Upper lobe of left lung (tissue), 4 donors: ENCODE measurements around the gene CLNK.

Experiments used
- EP300 ChIP-seq, 4 donors: sonication (generic); formaldehyde crosslinking; IDR thresholded peaks; one replicate each; pipeline ENCODE4 v1.5.1; 2017; ENCODE audit warnings: antibody characterized with exemption in 4 of 4, control low read depth in 2 of 4
- POLR2A ChIP-seq, 4 donors: fragments of 450-650 bp; IDR thresholded peaks; one replicate each; pipeline ENCODE4 v1.5.1; 2016 to 2017; ENCODE audit warnings: antibody characterized with exemption in 4 of 4, mild to moderate bottlenecking in 2 of 4
- TF ChIP-seq, protein P1 (sequence below), 6 experiments: fragments of 450-650 bp in 4 of 6; fragments of 200-600 bp in 2 of 6; sonication (generic) in 2 of 6; IDR thresholded peaks; one replicate each; pipeline ENCODE4 v1.5.1; 2016 to 2019; ENCODE audit warnings: antibody characterized with exemption in 6 of 6

GRCh38 chr4:10733481-10734062, 49.0 kb upstream of the CLNK start:
- TF ChIP-seq, protein P1, sequence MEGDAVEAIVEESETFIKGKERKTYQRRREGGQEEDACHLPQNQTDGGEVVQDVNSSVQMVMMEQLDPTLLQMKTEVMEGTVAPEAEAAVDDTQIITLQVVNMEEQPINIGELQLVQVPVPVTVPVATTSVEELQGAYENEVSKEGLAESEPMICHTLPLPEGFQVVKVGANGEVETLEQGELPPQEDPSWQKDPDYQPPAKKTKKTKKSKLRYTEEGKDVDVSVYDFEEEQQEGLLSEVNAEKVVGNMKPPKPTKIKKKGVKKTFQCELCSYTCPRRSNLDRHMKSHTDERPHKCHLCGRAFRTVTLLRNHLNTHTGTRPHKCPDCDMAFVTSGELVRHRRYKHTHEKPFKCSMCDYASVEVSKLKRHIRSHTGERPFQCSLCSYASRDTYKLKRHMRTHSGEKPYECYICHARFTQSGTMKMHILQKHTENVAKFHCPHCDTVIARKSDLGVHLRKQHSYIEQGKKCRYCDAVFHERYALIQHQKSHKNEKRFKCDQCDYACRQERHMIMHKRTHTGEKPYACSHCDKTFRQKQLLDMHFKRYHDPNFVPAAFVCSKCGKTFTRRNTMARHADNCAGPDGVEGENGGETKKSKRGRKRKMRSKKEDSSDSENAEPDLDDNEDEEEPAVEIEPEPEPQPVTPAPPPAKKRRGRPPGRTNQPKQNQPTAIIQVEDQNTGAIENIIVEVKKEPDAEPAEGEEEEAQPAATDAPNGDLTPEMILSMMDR (IDR thresholded peaks at IDR 0.05), result no peak
- no peak for TF ChIP-seq EP300 (IDR thresholded peaks at IDR 0.05)
- no peak for TF ChIP-seq POLR2A (IDR thresholded peaks at IDR 0.05)
